Tibial nerve (tissue), 4 donors: ENCODE data around the gene PGF.

ENCODE experiments used
- EP300 ChIP-seq, 2 donors: sonication (generic); formaldehyde crosslinking; IDR thresholded peaks; one replicate each; pipeline ENCODE4 v1.6.1; 2017; ENCODE audit warnings: antibody characterized with exemption in 2 of 2, mild to moderate bottlenecking in 1 of 2
- POLR2A ChIP-seq, 2 donors: fragments of 450-650 bp; IDR thresholded peaks; one replicate each; pipeline ENCODE4 v1.6.1; 2017; ENCODE audit warnings: antibody characterized with exemption in 2 of 2, mild to moderate bottlenecking in 2 of 2, moderate library complexity in 2 of 2
- TF ChIP-seq, protein P1 (sequence below), 5 experiments: fragments of 200-600 bp in 3 of 5; fragments of 450-650 bp in 2 of 5; sonication (generic) in 3 of 5; IDR thresholded peaks; one replicate each; pipeline ENCODE4 v1.5.1; 2016 to 2019; ENCODE audit warnings: antibody characterized with exemption in 5 of 5, mild to moderate bottlenecking in 3 of 5, moderate library complexity in 2 of 5

DNA sequence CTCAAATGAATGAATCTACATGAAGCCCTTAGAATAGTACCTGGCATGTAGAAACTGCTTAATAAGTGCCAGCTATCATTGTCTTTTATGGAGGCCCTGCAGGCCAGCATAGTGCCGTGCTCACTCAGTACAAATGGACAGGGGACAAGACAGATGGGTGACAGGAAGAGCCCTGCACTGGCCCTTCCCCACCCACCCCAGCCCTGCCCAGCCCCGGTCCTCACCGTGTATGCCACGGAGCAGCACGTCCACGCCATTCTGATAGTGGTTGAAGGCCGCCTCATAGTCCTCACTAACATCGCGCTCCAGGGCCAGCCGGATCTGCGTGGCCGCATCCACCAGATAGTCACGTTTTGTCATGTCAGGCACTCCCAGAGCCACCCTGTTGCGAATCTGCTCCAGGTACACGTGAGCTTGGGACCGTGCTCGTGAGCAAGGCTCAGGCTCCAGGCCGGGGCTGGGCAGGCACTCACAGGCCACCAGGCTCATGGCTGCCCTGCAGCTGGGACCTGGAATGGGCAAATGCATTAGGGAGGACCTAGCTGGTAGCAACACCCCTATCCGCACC lies 34.3 kb downstream of the PGF start:
- TF ChIP-seq, protein P1, sequence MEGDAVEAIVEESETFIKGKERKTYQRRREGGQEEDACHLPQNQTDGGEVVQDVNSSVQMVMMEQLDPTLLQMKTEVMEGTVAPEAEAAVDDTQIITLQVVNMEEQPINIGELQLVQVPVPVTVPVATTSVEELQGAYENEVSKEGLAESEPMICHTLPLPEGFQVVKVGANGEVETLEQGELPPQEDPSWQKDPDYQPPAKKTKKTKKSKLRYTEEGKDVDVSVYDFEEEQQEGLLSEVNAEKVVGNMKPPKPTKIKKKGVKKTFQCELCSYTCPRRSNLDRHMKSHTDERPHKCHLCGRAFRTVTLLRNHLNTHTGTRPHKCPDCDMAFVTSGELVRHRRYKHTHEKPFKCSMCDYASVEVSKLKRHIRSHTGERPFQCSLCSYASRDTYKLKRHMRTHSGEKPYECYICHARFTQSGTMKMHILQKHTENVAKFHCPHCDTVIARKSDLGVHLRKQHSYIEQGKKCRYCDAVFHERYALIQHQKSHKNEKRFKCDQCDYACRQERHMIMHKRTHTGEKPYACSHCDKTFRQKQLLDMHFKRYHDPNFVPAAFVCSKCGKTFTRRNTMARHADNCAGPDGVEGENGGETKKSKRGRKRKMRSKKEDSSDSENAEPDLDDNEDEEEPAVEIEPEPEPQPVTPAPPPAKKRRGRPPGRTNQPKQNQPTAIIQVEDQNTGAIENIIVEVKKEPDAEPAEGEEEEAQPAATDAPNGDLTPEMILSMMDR (IDR thresholded peaks at IDR 0.05): no peak
- TF ChIP-seq POLR2A (IDR thresholded peaks at IDR 0.05): no peak
- TF ChIP-seq EP300 (IDR thresholded peaks at IDR 0.05): no peak
